Neural cell (in vitro differentiated cells): ENCODE data around the gene MYO10. TPM values are rescaled to one million over a fixed set of nuclear protein-coding genes. Genes with fewer than 3 reads are reported as not detected.

Experiments used
- H2AFZ ChIP-seq: fragments of 200-600, 300-800 bp; sonication (generic), shearing (Covaris generic); 2 replicates; pipeline ENCODE4 v1.6.0; 2014; ENCODE audit warnings: low read depth, mild to moderate bottlenecking, antibody characterized with exemption, low read length, moderate library complexity
- H3F3A ChIP-seq: fragments of 200-600 bp; shearing (Covaris generic); 2 replicates; pipeline ENCODE4 v1.6.1; 2016; ENCODE audit warnings: mild to moderate bottlenecking, moderate library complexity, mixed read lengths, antibody characterized with exemption, low read length; ENCODE audit not compliant: insufficient read depth, poor library complexity, severe bottlenecking
- H3K27ac ChIP-seq: fragments of 200-600, 300-800 bp; sonication (generic), shearing (Covaris generic); 2 replicates; pipeline ENCODE4 v1.5.1; 2014; ENCODE audit warnings: mild to moderate bottlenecking, low read length, moderate library complexity
- H3K27me3 ChIP-seq: fragments of 300-800, 200-600 bp; sonication (generic), shearing (Covaris generic); 2 replicates; pipeline ENCODE4 v1.6.0; 2014; ENCODE audit warnings: mild to moderate bottlenecking, low read depth, low read length, moderate library complexity; ENCODE audit not compliant: insufficient read depth
- H3K36me3 ChIP-seq: fragments of 300-800, 200-600 bp; sonication (generic), shearing (Covaris generic); 2 replicates; pipeline ENCODE4 v1.5.1; 2014; ENCODE audit warnings: mild to moderate bottlenecking, antibody characterized with exemption, low read length, moderate library complexity; ENCODE audit not compliant: insufficient read depth
- H3K4me2 ChIP-seq: fragments of 300-800, 200-600 bp; sonication (generic), shearing (Covaris generic); 2 replicates; pipeline ENCODE4 v1.6.0; 2014; ENCODE audit warnings: mild to moderate bottlenecking, low read length
- H3K4me3 ChIP-seq: fragments of 300-800, 200-600 bp; sonication (generic), shearing (Covaris generic); 2 replicates; pipeline ENCODE4 v1.5.1; 2014; ENCODE audit warnings: mild to moderate bottlenecking, low read length, moderate library complexity
- H3K79me2 ChIP-seq: fragments of 200-600 bp; shearing (Covaris generic); replicated peaks from 2 replicates; pipeline ENCODE4 v1.6.0; 2014; ENCODE audit warnings: mild to moderate bottlenecking, low read length, moderate library complexity; ENCODE audit not compliant: insufficient read depth
- H3K9ac ChIP-seq: fragments of 300-800, 200-600 bp; sonication (generic), shearing (Covaris generic); 2 replicates; pipeline ENCODE4 v1.6.1; 2016; ENCODE audit warnings: mild to moderate bottlenecking, low read length, mixed read lengths
- H3K9me2 ChIP-seq: fragments of 200-600 bp; shearing (Covaris generic); 2 replicates; pipeline ENCODE4 v1.6.1; 2016; ENCODE audit warnings: mild to moderate bottlenecking, low read length, mixed read lengths; ENCODE audit not compliant: insufficient read depth
- H3K9me3 ChIP-seq: fragments of 200-600, 300-800 bp; sonication (generic), shearing (Covaris generic); 2 replicates; pipeline ENCODE4 v1.6.1; 2016; ENCODE audit warnings: mild to moderate bottlenecking, mixed run types, low read length, moderate library complexity, mixed read lengths
- H4K20me1 ChIP-seq: fragments of 200-600 bp; shearing (Covaris generic); 2 replicates; pipeline ENCODE4 v1.6.1; 2016; ENCODE audit warnings: mild to moderate bottlenecking, mixed run types; ENCODE audit not compliant: insufficient read depth
- CTCF ChIP-seq: fragments of 450-650 bp; IDR thresholded peaks from 2 replicates; pipeline ENCODE4 v1.5.1; 2014; ENCODE audit warnings: antibody characterized with exemption, mild to moderate bottlenecking, moderate library complexity; ENCODE audit not compliant: poor library complexity, severe bottlenecking
- EP300 ChIP-seq: fragments of 450-650 bp; conservative IDR thresholded peaks from 2 replicates; pipeline ENCODE4 v1.6.1; 2014; ENCODE audit warnings: antibody characterized with exemption, mild to moderate bottlenecking, moderate library complexity; ENCODE audit not compliant: poor library complexity, severe bottlenecking
- MXI1 ChIP-seq: fragments of 450-650 bp; conservative IDR thresholded peaks from 2 replicates; pipeline ENCODE4 v1.6.1; 2014; ENCODE audit warnings: antibody characterized with exemption, mild to moderate bottlenecking; ENCODE audit not compliant: poor library complexity, severe bottlenecking
- POLR2AphosphoS5 ChIP-seq: IDR thresholded peaks from 2 replicates; pipeline ENCODE4 v1.6.1; 2012
- RAD21 ChIP-seq: fragments of 450-650 bp; conservative IDR thresholded peaks from 2 replicates; pipeline ENCODE4 v1.6.1; 2014; ENCODE audit warnings: antibody characterized with exemption, mild to moderate bottlenecking, moderate library complexity
- REST ChIP-seq: IDR thresholded peaks from 2 replicates; pipeline ENCODE4 v1.6.1; 2012; ENCODE audit warnings: borderline replicate concordance
- SMC3 ChIP-seq: fragments of 450-650 bp; conservative IDR thresholded peaks from 2 replicates; pipeline ENCODE4 v1.6.1; 2014; ENCODE audit warnings: antibody characterized with exemption, mild to moderate bottlenecking, moderate library complexity; ENCODE audit not compliant: poor library complexity
- TAF1 ChIP-seq: IDR thresholded peaks from 2 replicates; pipeline ENCODE4 v1.6.1; 2012; ENCODE audit warnings: low read depth
- polyA plus RNA-seq: library from polyadenylated mRNA; depleted of rRNA; stranded (reverse); fragments of >200 nt; gene quantifications from 2 replicates; pipeline ENCODE4 v1.2.3, GENCODE V29; 2014

The MYO10 gene
- polyA plus RNA-seq, 1 donor from 2014 or later, result 3.2 TPM

- Histone ChIP-seq H3K79me2 (no peaks in the 10 kb centered on the region), H3K4me3 (no peak overlapping the region), H3K27ac (no peak overlapping the region)
These were observed 144.9 kb downstream of the MYO10 start for GRCh38 chr5:16791036-16791705.

GRCh38 chr5:16788957-16789356 lies 147.1 kb downstream of the MYO10 start:
- H3K9me3 ChIP-seq, result no peaks in the 10 kb centered on the region
- no peak overlapping the region for H3K4me2 ChIP-seq
- H4K20me1 ChIP-seq, result no peaks in the 10 kb centered on the region
- H3K36me3 ChIP-seq, result no peaks in the 10 kb centered on the region
- no peak overlapping the region for H3K27ac ChIP-seq
- H3K4me3 ChIP-seq, result no peak overlapping the region
- no peaks in the 10 kb centered on the region for H3K79me2 ChIP-seq
- no peak overlapping the region for H2AFZ ChIP-seq
- H3K27me3 ChIP-seq, result no peaks in the 10 kb centered on the region
- TF ChIP-seq TAF1 (no peak), POLR2AphosphoS5 (no peak), EP300 (no peak), RAD21 (no peak), REST (no peak)
- no peaks in the 10 kb centered on the region for H3K9me2 ChIP-seq
- no peaks in the 10 kb centered on the region for H3F3A ChIP-seq
- no peak overlapping the region for H3K9ac ChIP-seq

More at GRCh38 chr5:16791036-16791705, 144.9 kb downstream of the MYO10 start:
- no peaks in the 10 kb centered on the region for H3K36me3 ChIP-seq
- TF ChIP-seq RAD21, result peak; percentile 89
- no peak for TF ChIP-seq REST
- peak; percentile 83 for TF ChIP-seq CTCF
- no peak for TF ChIP-seq MXI1
- TF ChIP-seq EP300, result no peak
- TF ChIP-seq SMC3, result peak; percentile 91
- H3K9me3 ChIP-seq, result no peaks in the 10 kb centered on the region
- no peak overlapping the region for H3K9ac ChIP-seq
- H3F3A ChIP-seq, result no peaks in the 10 kb centered on the region
- H2AFZ ChIP-seq, result no peak overlapping the region
- H4K20me1 ChIP-seq, result no peaks in the 10 kb centered on the region
- no peaks in the 10 kb centered on the region for H3K9me2 ChIP-seq
- no peaks in the 10 kb centered on the region for H3K27me3 ChIP-seq
- H3K4me2 ChIP-seq, result no peak overlapping the region
